ENCODE data around the gene PPL.

Gene PPL

GRCh38 chr16:4980691-4981090 is 43.7 kb upstream of the PPL start:
- H3K9me3 Mint-ChIP-seq: peaks cover 1% of the 10 kb centered on the region
- peaks cover 19% of the 10 kb centered on the region for H3K27me3 Mint-ChIP-seq (ENCODE audit: low read depth)
- no peak overlapping the region for H3K4me3 Mint-ChIP-seq
- H3K36me3 Mint-ChIP-seq (ENCODE audit: low read depth): no peaks in the 10 kb centered on the region
- no peak overlapping the region for H3K27ac Mint-ChIP-seq
- TF ChIP-seq, protein P1, sequence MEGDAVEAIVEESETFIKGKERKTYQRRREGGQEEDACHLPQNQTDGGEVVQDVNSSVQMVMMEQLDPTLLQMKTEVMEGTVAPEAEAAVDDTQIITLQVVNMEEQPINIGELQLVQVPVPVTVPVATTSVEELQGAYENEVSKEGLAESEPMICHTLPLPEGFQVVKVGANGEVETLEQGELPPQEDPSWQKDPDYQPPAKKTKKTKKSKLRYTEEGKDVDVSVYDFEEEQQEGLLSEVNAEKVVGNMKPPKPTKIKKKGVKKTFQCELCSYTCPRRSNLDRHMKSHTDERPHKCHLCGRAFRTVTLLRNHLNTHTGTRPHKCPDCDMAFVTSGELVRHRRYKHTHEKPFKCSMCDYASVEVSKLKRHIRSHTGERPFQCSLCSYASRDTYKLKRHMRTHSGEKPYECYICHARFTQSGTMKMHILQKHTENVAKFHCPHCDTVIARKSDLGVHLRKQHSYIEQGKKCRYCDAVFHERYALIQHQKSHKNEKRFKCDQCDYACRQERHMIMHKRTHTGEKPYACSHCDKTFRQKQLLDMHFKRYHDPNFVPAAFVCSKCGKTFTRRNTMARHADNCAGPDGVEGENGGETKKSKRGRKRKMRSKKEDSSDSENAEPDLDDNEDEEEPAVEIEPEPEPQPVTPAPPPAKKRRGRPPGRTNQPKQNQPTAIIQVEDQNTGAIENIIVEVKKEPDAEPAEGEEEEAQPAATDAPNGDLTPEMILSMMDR (IDR thresholded peaks at IDR 0.05; ENCODE audit: unreplicated experiment in 3 of 3): no peak
- H3K4me1 Mint-ChIP-seq: no peaks in the 10 kb centered on the region

GRCh38 chr16:4979736-4980660 is 43.0 kb upstream of the PPL start:
- H3K36me3 Mint-ChIP-seq (ENCODE audit: low read depth): no peaks in the 10 kb centered on the region
- H3K9me3 Mint-ChIP-seq: peaks cover 4% of the 10 kb centered on the region
- no peaks in the 10 kb centered on the region for H3K4me1 Mint-ChIP-seq
- H3K4me3 Mint-ChIP-seq: no peak overlapping the region
- no peak overlapping the region for H3K27ac Mint-ChIP-seq
- peaks cover 15% of the 10 kb centered on the region for H3K27me3 Mint-ChIP-seq (ENCODE audit: low read depth)
- TF ChIP-seq, protein P1 (IDR thresholded peaks at IDR 0.05; ENCODE audit: unreplicated experiment in 3 of 3): no peak

DNA sequence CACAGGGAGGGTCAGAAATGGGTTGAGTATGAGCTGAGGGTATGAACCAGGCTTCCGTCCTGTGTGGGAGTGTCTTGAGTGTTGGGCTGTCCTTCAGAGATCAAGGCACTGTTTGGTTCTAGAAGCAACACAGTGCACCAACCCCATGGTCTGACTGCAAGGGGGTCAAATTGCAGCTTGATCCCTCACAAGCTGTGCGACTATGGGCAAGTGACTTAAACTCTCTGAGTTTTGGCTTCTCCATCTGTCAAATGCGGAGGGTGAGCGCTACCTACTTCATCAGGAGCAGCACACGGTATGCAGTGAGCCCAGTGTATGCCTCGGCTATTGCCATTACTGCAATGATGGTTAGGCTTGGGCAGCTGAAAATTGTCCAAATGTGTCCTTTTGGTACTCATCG is 42.2 kb upstream of the PPL start:
- H3K9me3 Mint-ChIP-seq: peaks cover 4% of the 10 kb centered on the region
- no peak overlapping the region for H3K4me3 Mint-ChIP-seq
- TF ChIP-seq, protein P1 (IDR thresholded peaks at IDR 0.05; ENCODE audit: unreplicated experiment in 3 of 3): no peak
- no peaks in the 10 kb centered on the region for H3K36me3 Mint-ChIP-seq (ENCODE audit: low read depth)
- peaks cover 7% of the 10 kb centered on the region for H3K27me3 Mint-ChIP-seq (ENCODE audit: low read depth)
- no peak overlapping the region for H3K27ac Mint-ChIP-seq
- H3K4me1 Mint-ChIP-seq: no peaks in the 10 kb centered on the region

- Mint-ChIP-seq H3K4me3 (no peak overlapping the region), H3K4me1 (no peaks in the 10 kb centered on the region), H3K27ac (no peak overlapping the region), H3K27me3 (ENCODE audit: low read depth) (peaks cover 3% of the 10 kb centered on the region), H3K36me3 (ENCODE audit: low read depth) (no peaks in the 10 kb centered on the region), H3K9me3 (peaks cover 4% of the 10 kb centered on the region)
- TF ChIP-seq, protein P1 (IDR thresholded peaks at IDR 0.05; ENCODE audit: unreplicated experiment in 3 of 3): no peak
Measured at GRCh38 chr16:4976611-4977145, 39.7 kb upstream of the PPL start.

- H3K27me3 Mint-ChIP-seq (ENCODE audit: low read depth): peaks cover 3% of the 10 kb centered on the region
- no peak overlapping the region for H3K4me3 Mint-ChIP-seq
- no peak overlapping the region for H3K27ac Mint-ChIP-seq
- H3K36me3 Mint-ChIP-seq (ENCODE audit: low read depth): no peaks in the 10 kb centered on the region
- peaks cover 4% of the 10 kb centered on the region for H3K9me3 Mint-ChIP-seq
- TF ChIP-seq, protein P1 (IDR thresholded peaks at IDR 0.05; ENCODE audit: unreplicated experiment in 3 of 3): no peak
- no peaks in the 10 kb centered on the region for H3K4me1 Mint-ChIP-seq
Measured at GRCh38 chr16:4976079-4976478, 39.1 kb upstream of the PPL start.

Data from nephron (organoid).